ENCODE data around the gene OTUD7B.

DNA sequence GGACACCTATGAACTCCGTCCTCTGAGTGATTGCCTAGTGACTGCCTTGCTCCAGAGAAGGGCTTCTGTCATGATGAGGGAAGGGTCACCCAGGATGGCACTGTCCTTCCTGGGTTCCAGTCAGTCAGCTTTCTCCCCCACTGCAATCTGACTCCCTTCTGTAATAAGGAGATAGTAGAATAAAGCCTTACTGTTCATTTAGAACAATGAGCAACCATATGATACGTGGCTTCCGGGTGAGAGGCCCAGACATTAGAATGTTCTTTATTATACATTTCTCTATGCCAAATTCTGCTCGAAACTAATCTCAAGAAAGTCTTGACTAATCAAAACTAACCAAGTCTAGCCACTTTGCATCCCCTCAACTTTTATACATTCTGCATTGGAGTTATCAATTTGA is 65.3 kb downstream of the OTUD7B start:
- TF ChIP-seq BACH2 (CRISPR knock-in tag; IDR thresholded peaks at IDR 0.05; ENCODE audit: borderline replicate concordance) (no peak), CREB5 (CRISPR knock-in tag; IDR thresholded peaks at IDR 0.05; ENCODE audit: low read depth) (no peak), TOX (CRISPR knock-in tag; IDR thresholded peaks at IDR 0.05; ENCODE audit: borderline replicate concordance) (no peak), CSDC2 (CRISPR knock-in tag; IDR thresholded peaks at IDR 0.05) (no peak), ZFP30 (CRISPR knock-in tag; IDR thresholded peaks at IDR 0.05) (no peak), ZFP3 (CRISPR knock-in tag; IDR thresholded peaks at IDR 0.05) (no peak), ZNF565 (CRISPR knock-in tag; conservative IDR thresholded peaks at IDR 0.05; ENCODE audit: low read depth) (no peak), OSR1 (CRISPR knock-in tag; IDR thresholded peaks at IDR 0.05) (no peak)
- TF ChIP-seq, protein P1, sequence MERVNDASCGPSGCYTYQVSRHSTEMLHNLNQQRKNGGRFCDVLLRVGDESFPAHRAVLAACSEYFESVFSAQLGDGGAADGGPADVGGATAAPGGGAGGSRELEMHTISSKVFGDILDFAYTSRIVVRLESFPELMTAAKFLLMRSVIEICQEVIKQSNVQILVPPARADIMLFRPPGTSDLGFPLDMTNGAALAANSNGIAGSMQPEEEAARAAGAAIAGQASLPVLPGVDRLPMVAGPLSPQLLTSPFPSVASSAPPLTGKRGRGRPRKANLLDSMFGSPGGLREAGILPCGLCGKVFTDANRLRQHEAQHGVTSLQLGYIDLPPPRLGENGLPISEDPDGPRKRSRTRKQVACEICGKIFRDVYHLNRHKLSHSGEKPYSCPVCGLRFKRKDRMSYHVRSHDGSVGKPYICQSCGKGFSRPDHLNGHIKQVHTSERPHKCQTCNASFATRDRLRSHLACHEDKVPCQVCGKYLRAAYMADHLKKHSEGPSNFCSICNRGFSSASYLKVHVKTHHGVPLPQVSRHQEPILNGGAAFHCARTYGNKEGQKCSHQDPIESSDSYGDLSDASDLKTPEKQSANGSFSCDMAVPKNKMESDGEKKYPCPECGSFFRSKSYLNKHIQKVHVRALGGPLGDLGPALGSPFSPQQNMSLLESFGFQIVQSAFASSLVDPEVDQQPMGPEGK (CRISPR knock-in tag; IDR thresholded peaks at IDR 0.05; ENCODE audit: borderline replicate concordance) = no peak
